IPS-11a (cell line): Measurements from ENCODE around the gene ARSJ.

ENCODE experiments used
- H3K4me3 ChIP-seq: one replicate; pipeline ENCODE4 v1.5.1; 2013; ENCODE audit warnings: low read depth, low read length, control low read depth

Gene ARSJ

DNA sequence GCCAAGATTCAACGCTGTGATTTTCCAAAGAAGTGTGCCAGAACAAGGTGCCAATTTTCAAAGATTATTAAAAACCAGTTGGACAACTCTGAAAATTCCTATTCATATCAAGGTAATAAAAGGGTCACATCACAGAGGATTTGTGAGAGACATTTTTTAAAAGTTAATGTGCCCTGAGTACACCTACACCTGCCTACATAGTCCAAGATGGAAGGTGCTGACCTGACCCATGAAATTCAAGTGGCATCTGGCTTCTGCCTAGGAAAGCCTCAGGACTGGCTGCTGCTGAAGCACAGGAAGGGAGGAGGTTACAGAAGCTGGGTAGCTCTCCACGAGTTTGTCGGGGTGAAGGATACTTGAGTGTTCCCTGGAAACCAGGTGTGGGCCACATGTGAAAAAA lies 11.4 kb upstream of the ARSJ start:
- H3K4me3 ChIP-seq = no peak overlapping the region

DNA sequence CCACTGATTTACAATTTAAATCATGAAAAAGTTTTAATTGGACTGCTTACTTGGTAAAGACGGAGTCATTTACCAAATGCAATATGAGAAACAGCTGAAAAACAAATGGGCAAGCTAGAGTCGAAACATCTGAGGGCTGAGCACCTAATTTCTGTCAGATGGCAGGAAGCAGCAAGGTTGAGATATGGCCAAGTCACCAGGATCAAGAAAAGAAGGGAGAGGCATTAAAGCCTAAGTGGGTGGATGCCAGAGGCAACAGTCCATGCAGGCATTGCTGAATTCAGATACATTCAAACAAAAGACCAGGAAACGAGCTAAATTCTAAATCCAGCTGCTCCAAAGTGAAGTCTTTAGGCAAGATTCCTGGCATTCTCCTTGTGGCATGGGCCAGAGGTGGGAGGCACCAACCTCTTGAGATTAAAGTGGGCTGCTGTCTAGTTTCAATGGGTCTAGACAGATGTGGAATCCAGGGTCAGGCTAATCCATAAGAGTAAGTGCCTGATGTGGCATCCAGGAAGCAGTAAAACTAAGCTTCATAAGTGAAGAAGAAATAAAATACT lies 8.0 kb upstream of the ARSJ start:
- no peak overlapping the region for H3K4me3 ChIP-seq

DNA sequence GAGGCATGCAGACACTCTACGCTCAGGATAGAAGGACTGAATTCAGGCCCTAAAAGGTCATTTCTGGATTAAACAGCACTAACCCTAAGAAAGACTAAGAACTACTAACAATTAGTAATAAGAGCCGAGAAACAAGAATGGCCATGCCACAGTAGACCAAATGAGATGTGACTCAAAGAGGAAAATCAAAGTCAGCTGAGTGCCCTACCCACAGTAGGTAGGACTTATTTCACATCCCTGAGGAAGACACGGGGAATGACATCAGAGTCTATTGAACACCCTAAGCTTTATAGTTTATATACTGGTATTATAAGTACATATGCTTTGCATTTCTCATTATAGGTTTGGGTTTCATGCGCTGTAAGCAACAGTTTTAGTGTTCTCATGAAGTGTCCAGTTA lies 2.7 kb upstream of the ARSJ start:
- H3K4me3 ChIP-seq = no peak overlapping the region

DNA sequence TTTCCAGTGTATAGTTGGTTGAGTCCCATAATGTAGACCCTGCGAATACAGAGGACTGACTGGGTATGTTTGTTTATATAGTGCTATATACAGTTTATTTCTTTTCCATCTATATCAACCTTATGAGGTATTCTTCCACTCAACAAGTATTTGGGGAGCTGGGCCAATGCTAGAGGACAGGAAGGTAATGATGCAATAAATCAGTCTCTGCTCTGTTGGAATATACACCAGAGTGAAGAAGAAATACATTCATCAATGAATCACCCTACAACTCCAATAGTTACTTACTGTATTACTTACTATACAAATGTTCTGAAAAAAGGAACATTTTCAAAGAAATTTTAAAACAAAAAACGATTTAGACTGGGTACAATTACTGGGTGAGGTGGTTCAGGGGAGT lies 2.1 kb upstream of the ARSJ start:
- H3K4me3 ChIP-seq = no peak overlapping the region

DNA sequence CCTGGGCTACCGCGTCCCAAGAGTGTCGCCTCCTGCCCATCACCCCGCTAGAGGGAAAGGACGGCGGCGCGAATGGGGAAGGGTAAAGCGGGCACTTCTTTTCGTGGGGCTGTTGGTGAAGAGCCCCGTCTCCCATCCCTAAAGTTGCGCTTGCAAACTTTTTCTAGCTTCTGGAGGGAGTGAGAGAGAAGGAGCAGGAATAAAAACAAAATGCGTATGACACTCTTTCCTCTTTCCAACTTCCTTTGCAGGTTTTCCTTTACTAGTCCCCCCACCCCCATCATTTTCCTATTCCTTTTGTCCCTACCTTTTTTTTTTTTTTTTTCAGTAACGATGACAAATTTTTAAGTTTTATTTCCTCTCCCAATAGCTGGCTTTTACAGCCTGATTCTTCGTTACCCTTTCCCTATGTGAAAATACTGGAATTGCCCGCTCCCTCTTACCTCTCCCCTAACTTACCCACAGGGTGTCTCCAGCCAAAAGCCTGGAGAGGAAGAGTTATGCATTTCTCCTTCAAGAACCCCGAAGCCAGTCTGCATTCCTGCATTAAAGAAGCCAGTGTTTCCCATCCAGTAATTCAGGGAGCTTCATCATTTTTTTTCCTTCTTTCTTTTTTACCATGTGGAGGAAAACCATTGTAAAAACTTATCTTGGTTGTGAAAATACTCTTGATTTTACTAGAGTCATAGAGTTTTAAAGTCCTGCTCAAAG lies 613 bp upstream of the ARSJ start:
- H3K4me3 ChIP-seq = peak overlapping the region; percentile 79

DNA sequence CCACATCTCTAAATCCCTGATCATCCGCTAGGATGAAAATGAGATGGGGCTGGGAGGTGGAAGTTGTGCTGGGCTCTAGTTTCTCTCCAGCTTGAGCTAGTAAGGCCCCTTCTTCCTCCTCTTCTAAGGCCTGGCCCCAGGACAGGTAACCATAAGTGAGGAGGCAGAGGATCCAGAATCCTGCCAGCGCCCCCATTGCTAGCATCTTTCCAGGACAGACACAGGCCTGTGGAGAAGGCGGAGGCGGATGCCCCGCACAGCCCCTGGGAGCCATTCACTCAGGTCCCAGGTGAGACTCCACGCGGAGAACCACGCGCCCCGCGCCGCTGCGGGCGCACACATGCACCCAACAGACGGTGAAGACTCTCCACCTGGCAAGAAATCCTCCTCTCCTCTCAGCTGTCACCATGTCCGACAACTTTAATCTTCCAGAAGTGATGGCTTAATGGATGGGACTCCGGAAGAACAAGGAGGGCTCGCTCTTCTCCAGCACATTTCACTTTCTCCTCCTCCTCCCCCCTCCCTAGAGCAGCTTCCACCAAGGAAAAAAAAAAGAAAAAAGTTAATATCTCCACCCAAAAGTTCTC lies 793 bp downstream of the ARSJ start:
- peak overlapping the region; percentile 79 for H3K4me3 ChIP-seq

DNA sequence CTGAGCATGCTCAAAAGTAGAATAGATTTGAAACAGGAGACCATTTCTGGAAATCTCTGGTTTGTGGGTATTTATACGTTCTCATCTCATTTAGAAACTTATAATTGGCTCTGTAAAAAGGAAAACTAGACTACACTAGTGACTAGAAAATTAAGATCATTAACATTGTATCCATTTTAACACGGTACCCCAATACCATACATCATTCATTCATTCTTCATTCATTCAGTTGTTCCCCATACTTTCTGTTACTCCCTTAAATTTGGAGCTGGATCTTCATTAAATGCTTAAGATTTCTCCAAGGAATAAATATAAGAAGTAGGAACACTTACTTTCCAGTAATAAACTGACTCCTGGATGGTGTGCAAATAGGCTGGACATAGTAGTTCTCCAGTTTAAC lies 1.3 kb downstream of the ARSJ start:
- H3K4me3 ChIP-seq = peak overlapping the region; percentile 79

DNA sequence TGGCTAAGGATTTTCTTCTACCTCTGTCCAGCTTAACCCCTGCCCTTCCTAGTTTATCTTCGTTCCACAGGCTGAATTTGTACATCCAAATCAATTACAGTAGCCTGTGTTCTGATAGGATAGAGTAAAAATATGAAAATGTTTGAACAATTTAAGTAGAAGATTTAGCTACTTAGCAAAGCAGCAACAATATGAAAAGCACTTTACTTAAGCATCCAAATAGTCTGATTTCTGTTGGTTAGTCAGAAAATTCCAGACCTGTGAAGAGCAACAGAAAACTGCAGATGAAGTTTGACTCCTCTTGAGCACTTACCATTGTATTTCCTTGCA lies 2.0 kb downstream of the ARSJ start:
- H3K4me3 ChIP-seq = no peak overlapping the region

DNA sequence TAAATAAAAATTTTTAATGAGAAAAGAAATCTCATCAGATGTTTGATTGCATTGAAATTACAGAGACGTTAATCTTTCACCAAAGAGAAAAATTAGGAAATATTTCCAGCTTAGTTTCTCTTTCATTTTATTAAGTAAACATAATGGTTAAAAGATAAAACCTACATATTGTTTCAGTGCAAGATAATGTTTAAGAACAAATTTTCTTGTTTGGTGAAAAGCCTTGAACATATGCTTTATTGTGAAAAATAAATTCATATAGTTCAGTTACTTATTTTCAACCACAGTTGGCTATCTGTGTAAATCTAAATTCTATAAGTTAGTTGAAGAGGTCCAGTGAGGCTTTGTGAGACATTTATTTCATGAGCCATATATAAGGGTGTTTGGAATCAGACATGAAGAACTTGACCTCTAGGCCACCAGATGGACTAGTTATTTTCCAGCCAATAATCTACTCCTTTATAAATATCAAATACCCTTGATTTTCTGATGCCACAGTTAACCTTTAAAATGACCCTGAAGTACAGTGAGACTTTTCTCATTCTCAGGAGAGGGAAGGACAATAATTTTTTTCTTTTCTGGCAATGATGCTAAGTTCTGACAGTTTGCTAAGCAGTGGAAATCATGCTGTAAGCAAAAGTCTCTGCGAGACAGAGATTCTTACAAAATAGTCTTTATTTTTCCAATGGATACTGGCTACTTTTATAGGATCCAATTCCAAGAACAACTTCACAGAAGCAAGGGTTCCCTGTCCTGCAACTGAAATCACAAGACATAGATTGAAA lies 2.5 kb downstream of the ARSJ start:
- H3K4me3 ChIP-seq = no peak overlapping the region

DNA sequence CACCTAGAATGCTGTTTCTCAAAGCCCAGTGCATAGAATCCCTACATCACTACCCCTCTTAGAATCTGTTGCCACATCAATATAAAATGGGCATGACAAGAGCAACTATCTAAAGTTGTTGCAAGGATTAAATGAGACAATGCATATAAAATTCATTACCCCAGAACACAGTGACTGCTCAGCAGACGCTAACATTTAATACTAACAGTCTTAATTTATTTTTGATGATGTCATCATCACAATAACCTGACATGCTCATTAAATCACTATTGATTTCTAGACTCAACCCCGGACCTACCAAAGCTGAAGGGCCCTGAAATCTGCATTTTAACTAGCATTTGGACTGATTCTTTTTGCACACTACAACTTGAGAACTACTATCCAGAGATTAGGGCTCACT lies 3.9 kb downstream of the ARSJ start:
- no peak overlapping the region for H3K4me3 ChIP-seq

DNA sequence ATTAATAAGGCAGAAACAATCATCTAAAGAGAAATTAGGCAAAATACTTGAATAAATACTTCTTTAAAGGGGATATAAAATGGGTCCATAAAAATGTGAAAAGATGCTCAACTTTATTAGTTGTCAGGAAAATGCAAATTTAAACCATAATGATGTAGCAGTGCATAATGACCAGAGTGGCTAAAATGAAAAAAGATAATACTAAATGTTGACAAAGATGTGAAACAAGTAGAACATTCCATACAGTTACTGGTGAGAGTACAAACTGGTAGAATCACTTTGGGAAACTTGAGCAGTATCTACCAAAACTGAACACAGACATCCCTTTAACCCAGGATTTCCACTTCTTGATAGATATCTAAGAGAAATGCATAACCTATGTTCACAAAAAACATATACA lies 5.0 kb downstream of the ARSJ start:
- H3K4me3 ChIP-seq = no peak overlapping the region

DNA sequence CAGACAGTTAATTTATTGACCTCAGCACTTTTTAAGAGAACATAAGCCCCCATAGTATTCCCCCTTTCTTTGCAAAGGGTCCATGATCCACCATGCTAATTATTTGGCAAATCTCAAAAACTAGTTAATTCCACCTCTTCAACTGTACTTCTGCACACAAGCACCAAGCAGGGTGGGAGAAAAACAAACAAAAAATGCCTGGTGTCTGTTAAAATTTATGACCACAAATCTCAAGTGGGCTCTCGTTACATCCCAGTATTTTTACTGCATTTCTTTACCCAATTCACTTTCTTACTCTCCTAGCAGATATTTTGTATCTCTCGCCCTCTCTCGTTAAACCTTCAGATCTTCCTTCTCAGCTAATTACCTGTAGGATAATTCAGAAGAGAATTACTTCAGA lies 6.1 kb downstream of the ARSJ start:
- no peak overlapping the region for H3K4me3 ChIP-seq

DNA sequence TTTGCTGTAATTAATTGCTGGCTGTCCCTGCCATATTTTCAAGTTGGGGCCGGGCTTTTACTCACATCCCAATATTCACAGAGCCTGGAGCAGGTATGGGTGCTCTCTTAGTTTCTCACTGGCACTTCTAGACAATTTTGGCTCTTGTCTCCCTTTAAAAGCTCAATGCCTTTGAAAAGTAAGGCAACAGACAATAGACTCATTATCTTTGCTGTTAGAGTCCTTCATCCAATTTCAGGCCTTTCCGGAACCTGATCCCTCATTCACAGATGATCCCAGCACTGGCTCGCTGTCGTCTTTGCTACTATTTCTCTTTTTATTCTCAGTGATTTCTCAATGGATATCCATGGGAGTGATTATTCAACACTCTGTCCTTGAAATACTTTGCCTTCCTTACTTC lies 6.7 kb downstream of the ARSJ start:
- H3K4me3 ChIP-seq = no peak overlapping the region

DNA sequence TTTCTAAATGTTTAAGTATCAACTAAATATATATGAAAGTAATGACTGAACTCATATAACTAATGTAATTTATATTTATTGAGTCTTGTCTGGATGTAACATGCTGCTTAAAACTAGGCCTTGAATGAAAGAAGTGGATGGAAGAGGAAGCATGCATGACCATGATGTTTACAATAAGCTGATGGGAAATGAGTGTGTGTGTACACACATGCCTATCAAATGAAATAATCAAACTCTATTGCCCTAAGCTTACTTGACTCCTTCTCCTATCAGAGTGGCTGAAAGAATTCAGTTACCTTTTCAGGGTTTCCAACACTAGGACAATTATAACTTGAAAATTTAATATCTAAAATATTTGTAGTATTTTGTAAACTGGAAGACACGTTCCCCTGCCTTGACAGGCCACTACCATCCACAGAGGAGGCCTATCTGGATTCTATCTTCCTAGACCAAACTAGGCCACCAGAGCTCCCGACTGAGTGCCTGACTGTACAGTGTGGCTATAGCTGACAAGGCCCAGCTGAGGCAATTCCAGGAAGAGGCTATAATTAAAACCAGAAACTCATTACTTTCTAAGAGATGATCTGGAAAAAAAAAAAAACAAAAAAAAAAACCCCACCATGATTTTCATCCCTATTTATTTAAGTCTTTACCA lies 7.6 kb downstream of the ARSJ start:
- no peak overlapping the region for H3K4me3 ChIP-seq

DNA sequence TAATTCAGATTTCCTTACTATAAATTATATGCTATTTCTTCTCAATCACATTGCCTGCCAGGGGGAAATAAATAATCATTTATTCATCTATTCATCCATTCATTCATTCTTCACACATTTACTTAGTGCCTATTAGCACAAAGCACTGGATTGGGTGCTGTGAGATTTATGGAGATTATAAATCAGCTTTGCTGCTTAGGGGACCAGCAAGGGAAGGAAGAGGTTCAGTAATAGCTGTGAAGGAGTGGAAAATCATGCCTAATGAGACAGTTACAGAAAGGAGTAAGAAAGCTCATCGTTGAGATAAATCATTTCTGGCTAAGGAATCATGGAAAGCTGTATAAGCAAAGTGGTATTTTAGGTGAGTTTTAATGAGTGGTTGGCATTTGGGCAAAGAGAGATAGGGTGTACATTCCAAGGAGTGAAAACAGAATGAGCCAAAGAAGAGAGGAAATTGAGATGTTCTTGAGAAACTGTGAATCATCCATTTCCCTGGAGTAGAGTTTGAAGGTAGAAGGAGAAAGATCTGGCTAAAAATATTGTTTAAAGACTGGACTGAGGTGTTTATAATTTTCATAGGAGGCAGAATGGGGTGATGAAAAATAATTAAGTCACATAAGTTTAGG lies 9.6 kb downstream of the ARSJ start:
- no peak overlapping the region for H3K4me3 ChIP-seq

DNA sequence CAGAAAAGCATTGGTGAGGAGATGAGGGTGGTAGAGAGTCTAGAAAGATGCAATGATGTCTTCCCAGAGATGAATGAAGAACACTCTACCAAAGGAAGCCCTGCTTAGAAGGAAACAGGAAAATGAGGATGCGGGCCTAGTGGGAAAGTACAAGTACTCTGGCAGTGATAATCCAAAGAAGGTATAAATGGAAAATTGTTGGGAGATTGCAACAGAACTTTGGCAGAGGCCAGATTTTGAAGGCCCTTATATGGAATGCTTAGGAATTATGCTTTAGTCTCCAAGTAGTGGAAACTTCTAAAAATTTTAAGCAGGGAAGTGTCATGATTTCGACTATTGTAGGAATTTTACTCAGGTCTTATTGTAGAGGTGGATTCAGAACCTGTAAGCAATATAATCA lies 11.0 kb downstream of the ARSJ start:
- H3K4me3 ChIP-seq = no peak overlapping the region

DNA sequence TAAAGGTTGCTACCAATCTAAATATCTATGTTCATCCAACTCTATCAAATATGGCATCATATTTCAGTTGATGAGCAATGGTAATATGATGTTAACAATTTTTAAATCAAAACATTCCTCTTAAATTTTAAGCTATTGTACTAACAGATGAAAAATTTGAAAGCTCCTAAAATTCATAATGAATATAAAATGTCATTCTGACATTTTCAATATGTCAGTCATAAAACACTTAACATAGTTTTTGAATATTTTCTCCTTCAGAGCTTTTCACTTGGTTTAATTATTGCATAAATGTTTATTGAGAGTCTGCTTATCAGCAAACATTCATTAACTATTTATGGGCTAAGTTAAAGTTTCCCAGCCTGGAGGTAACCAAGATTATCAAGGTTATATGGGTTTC lies 11.8 kb downstream of the ARSJ start:
- H3K4me3 ChIP-seq = no peak overlapping the region

DNA sequence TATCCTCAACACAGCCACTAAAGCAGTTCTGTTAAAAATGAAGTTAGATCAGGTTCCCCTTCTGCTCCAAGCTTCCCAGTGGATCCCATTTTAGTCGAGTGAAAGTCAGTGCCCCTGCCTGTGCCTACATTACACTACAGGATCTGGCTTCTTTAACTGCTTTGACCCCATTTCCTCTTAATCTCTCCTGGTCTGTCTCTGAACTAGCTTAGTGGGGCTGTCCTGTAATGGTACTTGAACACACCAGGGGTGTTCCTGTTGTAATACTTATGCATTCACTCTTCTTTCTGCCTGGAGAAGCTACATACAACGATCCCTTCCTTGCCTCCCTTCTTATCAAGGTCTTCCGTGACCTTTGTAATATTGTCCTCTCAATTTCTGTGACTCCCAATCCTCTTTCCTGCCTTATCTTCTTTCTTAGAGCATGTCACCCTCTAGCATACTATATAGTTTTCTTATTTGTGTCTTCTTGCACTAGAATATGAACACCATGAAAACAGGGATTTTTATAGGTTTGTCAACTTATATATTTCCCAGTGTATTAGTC lies 16.7 kb downstream of the ARSJ start:
- no peak overlapping the region for H3K4me3 ChIP-seq

DNA sequence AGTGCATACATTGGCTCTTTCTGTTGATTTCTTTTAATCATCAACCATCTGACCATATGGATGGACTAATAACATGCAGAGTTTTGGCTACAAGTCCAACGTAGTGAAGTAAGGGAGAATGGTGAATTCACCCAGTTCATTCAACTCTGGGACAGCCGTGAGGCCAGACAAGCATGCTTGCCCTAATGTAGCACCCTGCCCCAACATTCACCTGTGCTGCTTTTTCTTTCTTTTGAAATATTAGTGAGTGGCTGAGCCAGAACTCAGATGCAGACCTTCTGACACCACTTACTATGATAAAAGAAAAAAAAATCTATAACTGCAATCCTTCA lies 17.5 kb downstream of the ARSJ start:
- H3K4me3 ChIP-seq = no peak overlapping the region

DNA sequence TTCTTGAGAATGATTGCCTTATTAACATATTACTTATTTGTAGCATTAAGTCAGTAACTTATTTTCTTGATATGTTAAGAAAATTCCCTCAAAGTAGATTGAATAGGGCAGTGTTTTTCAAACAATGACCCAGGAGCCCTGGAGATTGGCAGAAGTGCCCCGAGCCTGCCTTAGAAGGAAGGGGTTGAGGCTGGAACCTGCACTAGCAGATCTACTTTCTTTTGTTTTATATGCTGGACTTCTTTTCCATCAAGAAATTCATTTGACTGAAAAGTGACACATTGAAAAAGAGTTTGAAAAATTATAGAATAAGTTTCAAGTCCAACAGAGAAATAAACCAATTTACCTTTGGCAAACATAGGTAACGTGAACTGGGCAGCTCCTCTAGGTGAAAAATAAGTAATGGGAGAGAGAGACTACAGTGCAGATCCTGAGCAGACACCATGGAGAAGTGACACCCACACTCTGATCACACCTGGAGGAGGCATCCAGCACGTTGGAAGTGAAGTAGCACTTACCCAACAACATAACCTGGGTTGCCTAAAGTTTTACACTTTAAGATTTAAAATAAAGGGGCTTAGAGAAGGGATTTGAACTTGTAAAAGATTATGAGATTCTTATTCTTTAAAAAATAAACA lies 18.6 kb downstream of the ARSJ start:
- no peak overlapping the region for H3K4me3 ChIP-seq

DNA sequence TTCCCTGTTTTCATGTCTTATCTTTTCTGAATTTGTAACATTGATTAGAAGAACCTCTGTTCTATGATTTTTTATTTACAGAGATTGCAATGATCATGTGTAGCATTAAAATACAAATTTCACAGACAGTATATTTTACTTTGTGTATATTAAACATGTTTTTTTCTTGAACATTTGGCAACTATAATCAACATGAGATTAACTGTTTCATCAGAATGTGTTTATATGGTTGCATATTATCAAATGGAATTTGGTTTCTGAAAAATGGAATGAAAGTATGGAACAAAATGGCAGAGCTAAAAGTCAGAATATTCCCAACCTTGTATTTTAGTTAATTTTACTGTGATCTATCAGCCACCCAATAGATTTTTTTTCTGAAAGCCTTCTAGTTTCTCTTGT lies 19.9 kb downstream of the ARSJ start:
- no peak overlapping the region for H3K4me3 ChIP-seq
